Keratinocyte (primary cell): Measurements from ENCODE around the gene P2RY13. TPM values are rescaled to one million over a fixed set of nuclear protein-coding genes. Genes with fewer than 3 reads are reported as not detected.

Experiments used
- DNase-seq: peaks from one replicate; pipeline ENCODE4 v3.0.0-alpha.2; 2011; ENCODE audit warnings: low read depth, missing footprints, low spot score
- FAIRE-seq: peaks from 2 replicates; lab custom pipeline; 2011; peaks lifted over from hg19 to GRCh38; lab: Jason Lieb, UNC
- H2AFZ ChIP-seq: 2 replicates; pipeline ENCODE4 v1.6.0; 2012; ENCODE audit warnings: low read length, control low read depth, inconsistent platforms; ENCODE audit not compliant: control insufficient read depth
- H3K27ac ChIP-seq: 2 replicates; pipeline ENCODE4 v1.5.1; 2011; ENCODE audit warnings: low read length; ENCODE audit not compliant: control insufficient read depth, insufficient read depth
- H3K27me3 ChIP-seq: 3 replicates; pipeline ENCODE4 v1.6.0; 2011; ENCODE audit warnings: low read length; ENCODE audit not compliant: control insufficient read depth, insufficient read depth; ENCODE audit errors: extremely low read depth
- H3K36me3 ChIP-seq, 2 experiments: 2 replicates in 1 of 2; 3 replicates in 1 of 2; pipeline ENCODE4 v1.5.1; 2011; ENCODE audit warnings: low read length in 2 of 2, mild to moderate bottlenecking in 1 of 2; ENCODE audit not compliant: control insufficient read depth in 2 of 2, insufficient read depth in 2 of 2; ENCODE audit errors: extremely low read depth in 1 of 2
- H3K4me1 ChIP-seq: 3 replicates; pipeline ENCODE4 v1.5.1; 2011; ENCODE audit warnings: low read length; ENCODE audit not compliant: control insufficient read depth, insufficient read depth; ENCODE audit errors: extremely low read depth
- H3K4me2 ChIP-seq: 3 replicates; pipeline ENCODE4 v1.6.0; 2011; ENCODE audit warnings: low read depth, low read length; ENCODE audit not compliant: control insufficient read depth, insufficient read depth; ENCODE audit errors: extremely low read depth
- H3K4me3 ChIP-seq, 3 experiments: fragments of 200-600 bp in 1 of 3; sonication (generic) in 1 of 3; 2 replicates in 2 of 3; 3 replicates in 1 of 3; pipeline ENCODE4 v1.5.1; 2011 to 2016; ENCODE audit warnings: low read length in 3 of 3, mild to moderate bottlenecking in 3 of 3, control low read depth in 2 of 3, inconsistent platforms in 1 of 3, low read depth in 1 of 3, mixed read lengths in 1 of 3, mixed run types in 1 of 3, moderate library complexity in 1 of 3; ENCODE audit not compliant: control insufficient read depth in 2 of 3, insufficient read depth in 2 of 3; ENCODE audit errors: extremely low read depth in 1 of 3
- H3K79me2 ChIP-seq: 2 replicates; pipeline ENCODE4 v1.6.0; 2012; ENCODE audit warnings: low read length; ENCODE audit not compliant: control insufficient read depth, insufficient read depth
- H3K9ac ChIP-seq: 3 replicates; pipeline ENCODE4 v1.6.0; 2011; ENCODE audit warnings: low read length; ENCODE audit not compliant: control insufficient read depth, insufficient read depth; ENCODE audit errors: extremely low read depth
- H3K9me1 ChIP-seq: 3 replicates; pipeline ENCODE4 v1.6.0; 2011; ENCODE audit warnings: low read length; ENCODE audit not compliant: control insufficient read depth, insufficient read depth; ENCODE audit errors: extremely low read depth
- H3K9me3 ChIP-seq: 2 replicates; pipeline ENCODE4 v1.5.1; 2012; ENCODE audit warnings: low read depth, low read length; ENCODE audit not compliant: control insufficient read depth
- H4K20me1 ChIP-seq: 3 replicates; pipeline ENCODE4 v1.6.0; 2011; ENCODE audit warnings: low read length; ENCODE audit not compliant: control insufficient read depth, insufficient read depth; ENCODE audit errors: extremely low read depth
- CTCF ChIP-seq, 3 experiments: IDR thresholded peaks in 1 of 3; conservative IDR thresholded peaks in 1 of 3; optimal IDR thresholded peaks in 1 of 3; 2 replicates in 2 of 3; 3 replicates in 1 of 3; pipeline versions ENCODE3 to v1.5.1; 2011; ENCODE audit warnings: low read length in 3 of 3, mild to moderate bottlenecking in 3 of 3, moderate library complexity in 2 of 3, control low read depth in 1 of 3, inconsistent platforms in 1 of 3; ENCODE audit not compliant: insufficient read depth in 2 of 3; ENCODE audit errors: extremely low read depth in 1 of 3
- EZH2 ChIP-seq: IDR thresholded peaks from one replicate; pipeline ENCODE4 v1.6.1; 2012; ENCODE audit warnings: inconsistent platforms, mild to moderate bottlenecking, low read length, moderate library complexity
- dilution Hi-C: fragments of 300-500 bp; cut with MboI; formaldehyde crosslinking; loops from one replicate; pipeline ENCODE4 v1.7.0; 2020; ENCODE audit warnings: low sequenced_read_pairs; ENCODE audit not compliant: extremely low pct_ligation_motif_present
- polyA plus RNA-seq, 5 experiments: library from polyadenylated mRNA; depleted of rRNA in 3 of 5; stranded (reverse) in 3 of 5; stranded (forward) in 1 of 5; unstranded in 1 of 5; fragments of >200 nt; gene quantifications; 1 replicate in 1 of 5; 2 replicates in 3 of 5; 3 replicates in 1 of 5; pipeline versions ENCODE4 v1.2.1 to v1.2.3, GENCODE V29; 2011 to 2012; ENCODE audit warnings: missing spikeins in 2 of 5, low read depth in 1 of 5, low replicate concordance in 1 of 5

The P2RY13 gene
- polyA plus RNA-seq, 1 donor (not counting 4 experiments of a cell fraction or from before 2014, with no cell fraction given): not detected

- Histone ChIP-seq H4K20me1 (no peaks in the 10 kb centered on the region), H3K9ac (no peak overlapping the region), H3K4me2 (no peak overlapping the region), H3K9me1 (no peaks in the 10 kb centered on the region), H3K4me1 (no peaks in the 10 kb centered on the region), H3K27ac (no peak overlapping the region), H3K27me3 (no peaks in the 10 kb centered on the region), H3K79me2 (no peaks in the 10 kb centered on the region), H3K36me3 (no peaks in the 10 kb centered on the region), H2AFZ (no peak overlapping the region), H3K9me3 (no peaks in the 10 kb centered on the region), H3K4me3 (no peak overlapping the region)
- no peak for FAIRE-seq
- dilution Hi-C loops: no loop called here
- no peak for DNase-seq
- TF ChIP-seq EZH2 (no peak), CTCF (optimal IDR thresholded peaks at IDR 0.05 in 1 of 3, IDR thresholded peaks at IDR 0.05 in 1 of 3, conservative IDR thresholded peaks at IDR 0.05 in 1 of 3; ENCODE audit: extremely low read depth in 1 of 3, insufficient read depth in 2 of 3, low read length in 3 of 3) (no peak)
These were observed 42.9 kb upstream of the P2RY13 start for GRCh38 chr3:151372063-151372820.

GRCh38 chr3:151371526-151371925 lies 42.2 kb upstream of the P2RY13 start:
- dilution Hi-C loops: no loop called here
- H3K4me1 ChIP-seq: no peaks in the 10 kb centered on the region
- no peak overlapping the region for H3K9ac ChIP-seq
- H3K79me2 ChIP-seq: no peaks in the 10 kb centered on the region
- DNase-seq (no peak), FAIRE-seq (no peak)
- H3K4me3 ChIP-seq: no peak overlapping the region
- H3K27ac ChIP-seq: no peak overlapping the region
- no peaks in the 10 kb centered on the region for H3K9me3 ChIP-seq
- no peak overlapping the region for H3K4me2 ChIP-seq
- no peaks in the 10 kb centered on the region for H3K9me1 ChIP-seq
- H3K27me3 ChIP-seq: no peaks in the 10 kb centered on the region
- TF ChIP-seq CTCF (optimal IDR thresholded peaks at IDR 0.05 in 1 of 3, IDR thresholded peaks at IDR 0.05 in 1 of 3, conservative IDR thresholded peaks at IDR 0.05 in 1 of 3; ENCODE audit: extremely low read depth in 1 of 3, insufficient read depth in 2 of 3, low read length in 3 of 3) (no peak), EZH2 (no peak)
- H4K20me1 ChIP-seq: no peaks in the 10 kb centered on the region
- no peaks in the 10 kb centered on the region for H3K36me3 ChIP-seq
- H2AFZ ChIP-seq: no peak overlapping the region
